Activated gamma-delta T cell (primary cell): ENCODE results near the gene MAPKAP1.

ENCODE experiments used
- DNase-seq: peaks from one replicate; lab custom pipeline; 2025; lab: John Stamatoyannopoulos, UW

MAPKAP1 gene

GRCh38 chr9:125561509-125562148 lies 145.4 kb downstream of the MAPKAP1 start:
- DNase-seq: no peak

GRCh38 chr9:125559894-125560293 lies 147.1 kb downstream of the MAPKAP1 start:
- no peak for DNase-seq

DNA sequence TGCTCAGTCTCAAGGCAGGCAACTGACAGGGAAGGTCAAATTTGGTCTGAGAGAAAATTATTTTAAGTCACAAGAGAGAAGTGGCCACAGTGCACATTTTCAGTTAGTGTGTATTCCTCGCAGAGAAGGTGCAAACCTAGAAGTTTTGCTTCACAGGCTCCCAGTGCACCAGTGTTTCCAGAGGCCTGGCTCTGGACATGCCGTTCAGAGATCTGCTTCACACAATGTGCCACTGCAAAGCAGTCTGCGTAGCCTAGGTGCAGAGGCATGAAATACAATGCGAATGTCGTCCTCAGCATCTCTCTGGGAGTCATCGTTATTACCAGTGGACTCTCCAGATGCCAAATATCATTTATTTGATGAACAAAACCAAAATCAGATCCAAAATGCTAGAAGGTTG lies 147.8 kb downstream of the MAPKAP1 start:
- DNase-seq: no peak

- no peak for DNase-seq
These were observed 148.4 kb downstream of the MAPKAP1 start for GRCh38 chr9:125558453-125559092.

- DNase-seq: no peak
These were observed 150.8 kb downstream of the MAPKAP1 start for GRCh38 chr9:125556046-125556721.

DNA sequence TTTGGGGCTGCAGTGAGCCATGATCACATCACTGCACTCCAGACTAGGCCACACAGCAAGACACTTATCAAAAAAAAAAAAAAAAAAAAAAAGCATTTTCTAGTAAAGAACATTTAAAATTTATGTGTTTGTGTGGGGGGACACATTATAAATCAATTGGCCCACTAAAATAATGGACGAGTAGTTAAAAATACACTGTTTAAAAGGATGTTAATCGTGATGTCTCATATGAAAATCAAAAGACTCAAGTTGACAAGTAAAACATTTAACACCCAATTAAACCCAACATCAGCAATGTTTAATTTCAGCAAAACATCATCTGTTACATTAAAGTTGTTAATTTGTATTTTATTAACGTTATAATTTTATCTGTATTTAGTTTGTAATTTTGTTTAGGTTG lies 152.3 kb downstream of the MAPKAP1 start:
- no peak for DNase-seq

DNA sequence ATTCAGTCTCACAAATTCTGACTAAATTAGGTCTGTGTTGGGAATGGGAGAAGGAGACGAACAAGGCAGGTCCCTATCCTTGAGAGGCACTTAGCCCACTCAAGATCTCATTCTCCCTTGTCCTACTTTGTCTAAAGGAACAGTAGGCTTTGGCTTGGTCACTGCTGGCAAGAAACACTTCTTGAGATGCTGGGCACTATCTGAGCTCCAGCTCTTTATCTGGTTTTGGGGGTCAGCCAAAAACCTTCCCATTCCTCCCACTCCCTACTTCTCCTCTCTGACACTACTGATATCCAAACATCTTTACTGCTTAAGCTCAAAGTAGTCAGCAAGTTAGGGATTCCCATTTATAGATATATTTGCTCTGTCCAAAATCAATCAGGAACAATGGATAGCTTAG lies 155.2 kb downstream of the MAPKAP1 start:
- DNase-seq: no peak

DNA sequence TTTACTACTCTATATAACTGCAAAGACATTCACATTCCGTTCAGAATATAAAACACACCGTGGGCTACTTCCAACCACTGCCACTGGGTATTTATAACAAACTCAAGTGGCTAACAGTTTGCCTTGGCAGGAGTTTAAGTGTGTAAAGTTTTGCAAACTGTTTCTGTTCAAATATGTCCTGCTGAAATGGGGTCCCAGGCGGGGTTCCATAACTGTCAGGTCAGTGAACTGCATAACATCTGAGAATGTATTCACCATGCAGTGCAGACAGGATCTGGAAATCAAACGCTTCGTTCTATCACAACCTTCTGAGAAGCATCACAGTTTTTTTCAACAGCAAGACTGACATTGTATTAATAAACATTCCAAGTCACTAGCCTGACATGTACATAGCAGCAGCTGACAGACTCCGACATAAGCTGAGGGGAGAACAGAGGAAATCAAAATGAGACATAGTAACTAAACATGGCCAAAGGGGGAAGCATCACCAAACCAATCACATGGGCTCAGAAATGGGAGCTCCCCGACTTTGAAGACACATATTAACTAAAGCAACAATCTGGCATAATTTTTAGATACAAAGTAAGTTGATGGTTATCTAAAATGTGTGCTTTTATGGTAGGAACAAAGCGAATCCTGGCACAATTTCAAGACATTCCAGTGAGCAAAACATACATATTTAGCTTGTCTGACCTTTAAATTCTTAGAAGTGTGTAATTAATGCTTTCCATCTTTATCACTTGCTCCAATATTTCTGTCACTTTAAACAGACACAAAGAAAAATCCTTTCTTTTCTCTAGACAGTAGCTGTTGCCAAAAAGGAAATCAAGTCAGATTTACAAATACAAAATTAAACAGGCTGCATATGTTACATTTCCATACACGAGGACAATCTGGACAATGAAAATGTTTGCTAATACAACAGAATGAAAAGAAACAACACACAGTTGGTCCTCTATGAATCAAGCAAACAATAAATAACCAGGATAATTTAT lies 156.8 kb downstream of the MAPKAP1 start:
- no peak for DNase-seq

GRCh38 chr9:125549465-125549871 lies 157.5 kb downstream of the MAPKAP1 start:
- no peak for DNase-seq

DNA sequence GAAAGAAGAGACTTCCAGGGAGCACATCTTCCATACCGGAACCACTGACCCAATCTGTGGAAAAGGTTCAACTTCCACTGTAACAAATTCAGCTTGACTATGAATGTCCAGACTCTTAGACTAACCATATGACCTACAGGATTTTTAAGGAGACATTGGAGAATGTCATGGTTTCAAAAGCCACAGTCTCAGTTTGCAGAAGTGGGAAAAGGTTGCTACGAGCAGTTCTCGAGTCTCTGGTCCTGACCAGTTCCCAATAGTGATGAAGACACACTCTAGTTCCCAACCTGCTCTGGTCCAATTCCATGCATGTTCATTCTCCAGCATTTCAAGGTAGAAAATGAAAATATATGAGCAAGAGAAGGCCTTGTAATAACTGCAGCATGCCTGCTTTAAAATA lies 158.0 kb downstream of the MAPKAP1 start:
- no peak for DNase-seq

DNA sequence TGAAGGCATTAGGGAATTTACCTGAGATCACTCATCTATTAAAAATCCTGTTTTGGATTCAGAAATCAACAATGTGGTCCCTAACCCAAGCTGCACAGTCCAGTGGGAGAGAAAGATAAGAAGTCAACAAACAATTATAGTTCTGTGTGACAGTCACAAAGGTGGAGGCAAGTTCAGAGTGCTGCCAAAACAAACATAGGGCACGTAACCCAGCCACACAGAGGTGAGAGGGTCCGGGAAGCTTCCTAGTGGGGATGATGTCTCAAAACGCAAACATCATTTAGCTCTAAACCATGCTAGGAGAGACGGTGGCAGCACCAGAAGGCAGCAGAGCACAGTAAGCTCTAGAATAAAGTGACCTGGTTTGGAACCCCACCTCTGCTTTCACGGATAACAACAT lies 158.9 kb downstream of the MAPKAP1 start:
- DNase-seq: no peak

DNA sequence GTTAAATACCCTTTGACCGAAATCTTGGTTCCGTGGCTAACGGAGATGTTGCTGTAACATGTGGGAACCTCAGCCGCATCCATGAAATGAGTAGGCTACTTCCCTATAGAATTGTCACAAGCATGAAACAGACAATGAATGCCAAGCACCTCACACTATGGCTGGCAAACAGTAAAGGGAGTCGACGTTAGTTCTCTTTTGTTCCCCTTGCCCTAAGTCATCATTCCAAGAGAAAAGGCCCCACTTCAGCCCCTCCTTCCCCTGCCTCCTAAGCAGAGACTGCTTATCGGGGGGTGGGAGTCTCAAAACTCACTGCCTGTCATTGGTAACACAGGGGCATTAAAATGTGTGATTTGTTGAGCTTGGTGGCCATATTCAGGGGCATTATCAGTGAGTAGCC lies 159.6 kb downstream of the MAPKAP1 start:
- no peak for DNase-seq

DNA sequence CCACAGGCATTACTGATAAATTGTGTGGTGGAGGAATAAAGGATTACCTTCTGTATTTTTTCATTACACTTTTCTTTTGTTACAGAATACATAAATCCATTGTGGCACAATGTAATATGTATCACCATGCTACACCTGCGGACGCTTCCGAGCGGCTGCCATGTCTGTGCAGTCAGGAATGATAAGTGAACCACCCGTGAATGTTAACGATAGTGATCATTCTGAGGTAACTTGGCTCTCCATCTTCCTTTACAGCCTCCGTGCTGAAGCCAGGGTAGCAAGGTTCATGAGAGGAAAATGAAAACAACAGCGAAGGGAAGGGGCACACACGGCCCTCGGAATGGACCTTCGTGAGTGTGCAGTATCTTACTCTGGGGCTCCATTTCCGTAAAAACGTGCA lies 161.2 kb downstream of the MAPKAP1 start:
- DNase-seq: no peak

DNA sequence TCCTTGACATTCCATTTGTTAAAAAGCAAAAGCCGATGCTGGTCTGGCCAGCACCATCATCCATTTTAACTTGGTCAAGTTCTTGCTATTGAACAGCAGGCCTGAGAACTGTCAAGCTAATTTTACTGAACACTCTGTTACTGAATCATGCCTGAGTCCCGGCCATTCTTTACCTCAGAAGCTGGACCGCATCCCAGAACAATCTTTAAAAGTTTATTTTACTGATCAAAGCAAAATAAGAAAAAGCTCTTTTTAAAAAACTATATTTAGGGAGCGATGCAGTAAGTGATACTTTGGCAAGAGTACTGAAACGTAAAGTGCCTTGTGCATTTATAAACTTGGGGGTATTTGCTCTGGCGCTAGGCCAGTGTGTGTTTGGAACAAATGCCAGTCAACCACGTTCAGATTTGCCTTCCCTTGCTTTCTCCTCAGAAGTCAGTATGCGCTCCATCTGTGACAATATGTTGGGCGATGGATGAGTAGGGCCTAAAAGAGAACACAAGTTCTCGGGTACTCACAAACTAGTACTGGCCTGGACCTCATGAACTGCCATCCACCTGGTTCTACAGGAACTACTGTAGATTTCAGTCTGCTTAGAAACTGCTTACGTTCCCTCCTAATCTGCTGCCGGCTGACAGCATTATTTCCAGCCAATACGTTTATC lies 161.9 kb downstream of the MAPKAP1 start:
- DNase-seq: no peak

GRCh38 chr9:125544484-125544883 lies 162.5 kb downstream of the MAPKAP1 start:
- no peak for DNase-seq

DNA sequence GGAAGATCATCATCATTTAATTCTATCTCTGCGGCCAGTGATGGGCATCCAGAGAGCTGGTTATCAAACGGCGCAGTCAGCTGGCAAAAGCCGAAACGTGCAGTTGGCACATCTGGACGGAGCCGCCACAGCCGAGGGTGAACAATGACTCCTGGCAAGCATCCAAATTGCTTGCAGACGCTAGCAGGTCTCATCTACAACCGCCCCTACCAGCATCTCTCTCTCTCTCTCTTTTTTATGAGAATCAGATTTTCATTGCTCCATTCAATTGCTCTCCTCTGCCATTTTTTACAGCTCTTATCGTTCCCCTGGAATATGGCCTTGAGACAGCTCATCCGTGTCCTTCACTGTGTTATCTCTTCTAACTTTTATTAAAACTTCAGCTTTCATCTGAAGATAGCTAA lies 165.2 kb downstream of the MAPKAP1 start:
- DNase-seq: no peak

DNA sequence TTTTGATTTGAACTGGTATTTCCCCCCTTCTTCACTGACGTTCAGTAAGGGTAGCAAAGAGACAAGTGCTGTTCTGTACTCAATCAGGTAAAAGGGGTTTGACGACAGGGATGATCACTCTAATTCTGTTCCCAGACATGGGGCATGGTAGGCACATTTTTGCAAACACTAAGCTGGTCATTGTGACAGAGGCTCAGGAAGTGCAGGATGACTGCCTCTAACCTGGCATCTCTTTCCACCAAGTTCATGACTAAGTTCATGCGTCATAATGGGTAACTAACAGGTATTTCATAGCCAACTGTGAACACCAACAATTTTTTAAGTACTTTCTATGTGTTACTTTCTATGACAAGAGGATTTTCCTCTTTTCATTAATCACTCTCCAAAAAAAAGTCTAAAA lies 166.5 kb downstream of the MAPKAP1 start:
- DNase-seq: no peak

GRCh38 chr9:125538092-125538473 lies 168.9 kb downstream of the MAPKAP1 start:
- DNase-seq: no peak

DNA sequence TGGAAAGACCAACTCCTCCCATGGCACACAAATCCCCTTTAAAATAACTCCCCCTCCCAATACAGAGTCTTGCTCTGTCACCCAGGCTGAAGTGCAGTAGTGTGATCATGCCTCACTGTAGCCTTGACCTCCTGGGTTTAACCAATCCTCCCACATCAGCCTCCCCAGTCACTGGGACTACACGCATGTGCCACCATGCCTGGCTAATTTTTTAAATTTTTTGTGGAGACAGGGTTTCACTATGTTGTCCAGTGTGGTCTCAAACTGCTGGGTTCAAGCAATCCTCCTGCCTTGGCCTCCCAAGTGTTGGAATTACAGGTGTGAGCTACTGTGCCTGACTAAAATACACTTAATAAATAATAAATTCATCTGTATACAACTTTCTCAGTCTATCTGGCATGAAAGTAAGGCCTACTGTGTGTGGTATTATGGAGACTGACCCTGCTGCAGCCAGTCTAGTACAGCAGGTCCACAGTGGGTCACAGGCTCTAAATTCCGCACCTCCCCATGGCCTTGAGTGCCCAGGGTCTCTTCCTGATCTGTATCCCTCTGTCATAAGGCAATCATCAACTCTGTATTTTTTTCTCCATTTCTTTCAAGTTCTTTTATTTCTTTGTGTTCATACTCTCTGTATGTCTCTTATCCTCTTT lies 169.4 kb downstream of the MAPKAP1 start:
- no peak for DNase-seq

- DNase-seq: no peak
These were observed 170.2 kb downstream of the MAPKAP1 start for GRCh38 chr9:125536776-125537175.

DNA sequence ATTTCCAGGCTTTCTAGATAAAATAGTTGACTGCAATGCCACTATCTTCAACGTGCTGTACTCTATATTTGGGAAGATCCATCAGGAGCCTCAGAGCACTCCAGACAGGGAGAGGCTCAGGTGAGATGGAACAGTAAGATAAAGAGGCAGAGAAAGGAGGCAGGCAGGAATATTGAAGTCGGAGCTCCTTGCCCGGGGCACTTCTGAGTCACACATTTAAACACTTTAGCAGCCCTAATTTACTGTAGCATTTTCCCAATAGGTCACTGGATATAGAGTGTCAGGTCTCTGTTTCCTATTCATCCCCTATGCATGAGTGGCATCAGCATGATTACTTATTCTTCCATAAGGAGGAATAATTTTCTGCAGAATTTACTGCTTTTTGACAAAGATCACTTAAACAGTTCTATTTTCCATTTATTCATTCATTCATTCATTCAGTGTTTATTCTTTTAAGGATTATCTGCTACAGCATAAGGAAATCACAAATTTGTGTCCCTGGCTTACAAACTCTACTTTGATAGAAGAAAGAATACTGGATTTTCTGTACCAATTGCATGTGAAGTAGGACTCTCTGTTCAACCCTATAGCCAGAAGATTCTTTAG lies 170.7 kb downstream of the MAPKAP1 start:
- no peak for DNase-seq
